GM12878 (cell line): ENCODE data around the gene SSRP1.
"Not testable (repeated sequence)": the region's sequence is repeated elsewhere in the genome, so short reads cannot be mapped to it uniquely, and the experiment has no call there.

ENCODE experiments used
- NR2C2 ChIP-seq: IDR thresholded peaks from 2 replicates; pipeline ENCODE4 v1.6.1; 2011; ENCODE audit warnings: borderline replicate concordance, low read depth; ENCODE audit not compliant: control insufficient read depth, insufficient read length
- RAD21 ChIP-seq: IDR thresholded peaks from 2 replicates; pipeline ENCODE4 v1.6.1; 2011; ENCODE audit warnings: mild to moderate bottlenecking, low read depth, low read length, moderate library complexity; ENCODE audit not compliant: insufficient read depth

DNA sequence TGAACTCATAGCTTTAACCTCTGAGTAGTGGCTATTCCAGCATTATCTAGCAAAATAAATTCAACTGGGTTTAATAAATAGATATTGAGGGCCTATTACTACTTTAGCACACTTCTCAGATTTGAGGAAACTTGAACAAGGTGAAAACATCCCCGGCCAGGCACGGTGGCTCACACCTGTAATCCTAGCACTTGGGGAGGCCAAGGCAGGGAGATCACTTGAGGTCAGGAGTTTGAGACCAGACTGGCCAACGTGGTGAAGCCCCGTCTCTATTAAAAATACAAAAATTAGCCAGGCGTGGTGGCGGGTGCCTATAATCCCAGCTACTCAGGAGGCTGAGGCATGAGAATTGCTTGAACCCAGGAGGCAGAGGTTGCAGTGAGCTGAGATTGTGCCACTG lies 1.2 kb upstream of the SSRP1 start:
- TF ChIP-seq RAD21, NR2C2: not testable (repeated sequence)
